CD1c-positive myeloid dendritic cell (primary cell): ENCODE data around the gene LILRA1.
A peak's percentile ranks its signal among the peaks of the same experiment; 100 is the strongest.
"Not testable (repeated sequence)": the region's sequence is repeated elsewhere in the genome, so short reads cannot be mapped to it uniquely, and the experiment has no call there.

Source experiments
- DNase-seq: peaks from one replicate; pipeline ENCODE4 v3.0.0-alpha.2; 2016; ENCODE audit errors: extremely low spot score

The LILRA1 gene

DNA sequence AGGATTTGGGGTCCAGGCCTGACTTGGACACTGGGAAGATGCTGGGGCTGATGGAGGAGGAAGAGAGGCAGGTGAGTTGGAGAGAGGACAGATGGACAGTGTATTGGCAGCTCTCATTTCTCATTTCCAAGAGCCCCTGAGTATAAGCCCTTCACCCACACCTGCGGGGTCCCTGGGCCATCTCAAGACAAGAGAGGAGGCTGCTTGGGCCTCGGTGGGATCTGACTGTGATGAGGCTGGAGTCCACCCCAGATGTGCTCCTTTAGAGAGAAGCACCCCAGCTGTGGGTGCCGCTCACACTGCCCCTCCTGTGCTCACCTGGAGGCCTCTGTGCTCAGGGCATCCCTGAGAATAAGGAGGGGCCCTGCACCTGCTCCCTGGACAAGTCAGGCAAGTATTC lies 16.1 kb upstream of the LILRA1 start:
- no peak for DNase-seq

DNA sequence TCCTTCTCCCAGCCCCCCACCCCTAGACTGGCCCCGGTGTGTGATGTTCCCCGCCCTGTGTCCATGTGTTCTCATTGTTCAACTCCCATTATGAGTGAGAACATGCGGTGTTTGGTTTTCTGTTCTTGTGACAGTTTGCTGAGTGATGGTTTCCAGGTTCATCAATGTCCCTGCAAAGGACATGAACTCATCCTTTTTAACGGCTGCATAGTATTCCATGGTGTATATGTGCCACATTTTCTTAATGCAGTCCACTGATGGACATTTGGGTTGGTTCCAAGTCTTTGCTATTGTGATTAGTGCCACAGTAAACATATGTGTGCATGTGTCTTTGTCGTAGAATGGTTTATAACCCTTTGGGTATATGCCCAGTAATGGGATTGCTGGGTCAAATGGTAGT lies 15.2 kb upstream of the LILRA1 start:
- not testable (repeated sequence) for DNase-seq

DNA sequence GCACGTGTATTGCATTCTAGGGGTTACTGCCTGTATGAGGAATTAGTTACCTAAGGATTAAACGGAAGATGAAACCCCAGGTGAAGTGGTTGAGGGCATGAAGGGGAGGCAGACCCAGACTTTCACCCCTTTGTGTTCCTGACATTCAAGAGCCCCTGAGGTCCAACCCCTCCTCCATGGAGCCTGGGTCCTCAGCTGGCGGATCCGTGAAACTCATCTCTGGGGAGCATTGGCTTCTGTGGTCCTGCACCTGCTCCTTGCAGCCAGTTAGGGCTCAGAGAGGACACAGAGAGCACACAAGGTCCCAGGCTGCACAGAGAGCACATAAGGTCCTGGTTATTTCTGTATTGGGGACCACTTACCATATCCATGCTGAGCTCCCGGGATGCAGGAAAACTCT lies 7.0 kb upstream of the LILRA1 start:
- no peak for DNase-seq

DNA sequence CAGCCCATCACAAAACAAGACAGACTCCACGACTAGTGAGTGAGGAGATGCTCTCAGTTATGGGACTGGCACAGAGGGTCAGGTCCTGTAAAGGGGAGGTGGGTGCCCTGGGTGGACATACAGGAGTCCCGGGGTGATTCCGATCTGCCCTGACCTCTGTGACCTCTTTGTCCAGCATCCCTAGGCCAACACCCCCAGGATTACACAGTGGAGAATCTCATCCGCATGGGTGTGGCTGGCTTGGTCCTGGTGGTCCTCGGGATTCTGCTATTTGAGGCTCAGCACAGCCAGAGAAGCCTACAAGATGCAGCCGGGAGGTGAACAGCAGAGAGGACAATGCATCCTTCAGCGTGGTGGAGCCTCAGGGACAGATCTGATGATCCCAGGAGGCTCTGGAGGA lies 6.4 kb upstream of the LILRA1 start:
- no peak for DNase-seq

DNA sequence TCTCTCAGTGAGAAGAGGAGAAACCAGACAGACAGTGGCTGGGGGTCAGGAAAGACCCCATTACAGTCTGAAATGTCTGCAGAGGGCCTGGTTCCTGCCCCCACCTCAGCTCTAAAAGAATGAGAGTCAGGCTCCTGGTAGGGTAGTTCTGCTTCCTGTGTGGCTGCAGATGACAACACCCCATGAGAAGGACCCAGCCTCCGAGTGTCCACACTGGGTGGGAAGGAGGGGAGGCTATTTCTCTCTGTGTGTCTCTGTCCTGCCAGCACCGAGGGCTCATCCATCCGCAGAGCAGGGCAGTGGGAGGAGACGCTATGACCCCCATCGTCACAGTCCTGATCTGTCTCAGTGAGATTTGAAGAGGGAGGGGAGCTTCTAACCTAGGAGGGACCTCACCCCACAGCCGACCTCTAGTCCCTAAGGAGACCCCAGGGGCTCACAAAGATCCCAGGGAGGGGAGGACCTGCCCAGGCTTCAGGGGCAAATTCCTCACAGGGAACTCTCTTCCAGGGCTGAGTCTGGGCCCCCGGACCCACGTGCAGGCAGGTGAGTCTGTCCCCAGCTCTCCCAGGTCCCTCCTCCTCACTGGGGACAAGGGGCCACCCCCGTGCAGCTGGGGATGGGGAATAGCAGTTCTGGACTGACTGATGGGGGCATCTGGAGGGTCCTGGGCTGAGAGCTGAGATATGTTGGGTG lies 647 bp downstream of the LILRA1 start:
- DNase-seq: peak; percentile 61

DNA sequence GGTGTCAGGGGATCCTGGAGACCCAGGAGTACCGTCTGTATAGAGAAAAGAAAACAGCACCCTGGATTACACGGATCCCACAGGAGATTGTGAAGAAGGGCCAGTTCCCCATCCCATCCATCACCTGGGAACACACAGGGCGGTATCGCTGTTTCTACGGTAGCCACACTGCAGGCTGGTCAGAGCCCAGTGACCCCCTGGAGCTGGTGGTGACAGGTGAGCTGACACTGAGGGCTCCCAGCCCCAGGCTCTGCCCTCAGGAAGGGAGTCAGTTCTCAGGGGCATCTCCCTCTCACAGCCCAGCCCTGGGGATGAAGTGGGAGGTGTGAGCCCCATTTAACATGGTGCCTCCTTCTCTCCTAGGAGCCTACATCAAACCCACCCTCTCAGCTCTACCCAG lies 1.3 kb downstream of the LILRA1 start:
- DNase-seq: no peak

DNA sequence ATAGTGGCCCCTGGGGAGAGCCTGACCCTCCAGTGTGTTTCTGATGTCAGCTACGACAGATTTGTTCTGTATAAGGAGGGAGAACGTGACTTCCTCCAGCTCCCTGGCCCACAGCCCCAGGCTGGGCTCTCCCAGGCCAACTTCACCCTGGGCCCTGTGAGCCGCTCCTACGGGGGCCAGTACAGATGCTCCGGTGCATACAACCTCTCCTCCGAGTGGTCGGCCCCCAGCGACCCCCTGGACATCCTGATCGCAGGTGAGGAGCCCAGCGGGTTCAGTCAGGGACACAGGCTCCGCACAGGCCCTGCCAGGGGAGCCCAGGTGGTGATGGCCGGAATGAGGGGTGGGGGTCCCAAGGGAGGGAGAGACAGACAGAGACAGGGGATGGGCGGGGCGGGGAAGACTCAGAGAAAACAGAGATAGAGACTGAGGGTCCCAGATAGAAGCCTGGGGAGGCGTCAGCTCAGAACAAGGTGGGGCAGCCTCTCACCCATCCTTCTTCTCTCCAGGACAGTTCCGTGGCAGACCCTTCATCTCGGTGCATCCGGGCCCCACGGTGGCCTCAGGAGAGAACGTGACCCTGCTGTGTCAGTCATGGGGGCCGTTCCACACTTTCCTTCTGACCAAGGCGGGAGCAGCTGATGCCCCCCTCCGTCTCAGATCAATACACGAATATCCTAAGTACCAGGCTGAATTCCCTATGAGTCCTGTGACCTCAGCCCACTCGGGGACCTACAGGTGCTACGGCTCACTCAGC lies 2.4 kb downstream of the LILRA1 start:
- DNase-seq: not testable (repeated sequence)

DNA sequence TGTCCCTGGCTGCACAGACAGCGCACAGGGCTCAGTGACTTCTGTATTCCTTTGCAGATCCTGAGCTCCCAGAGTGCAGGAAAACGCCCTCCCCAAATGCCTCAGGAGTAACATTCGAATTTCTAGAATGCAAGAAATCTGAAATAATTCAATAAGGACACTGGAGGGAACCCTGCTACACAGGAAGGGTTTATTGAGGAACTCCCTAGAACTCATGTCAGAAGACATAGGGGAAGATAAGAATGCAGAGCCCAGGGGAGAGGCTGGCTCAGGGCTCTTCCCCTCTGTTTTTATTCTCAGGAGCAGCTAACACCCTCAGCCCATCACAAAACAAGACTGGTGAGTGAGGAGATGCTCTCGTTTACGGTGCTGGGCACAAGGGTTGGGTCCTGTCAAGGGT lies 6.8 kb downstream of the LILRA1 start:
- peak; percentile 50 for DNase-seq

DNA sequence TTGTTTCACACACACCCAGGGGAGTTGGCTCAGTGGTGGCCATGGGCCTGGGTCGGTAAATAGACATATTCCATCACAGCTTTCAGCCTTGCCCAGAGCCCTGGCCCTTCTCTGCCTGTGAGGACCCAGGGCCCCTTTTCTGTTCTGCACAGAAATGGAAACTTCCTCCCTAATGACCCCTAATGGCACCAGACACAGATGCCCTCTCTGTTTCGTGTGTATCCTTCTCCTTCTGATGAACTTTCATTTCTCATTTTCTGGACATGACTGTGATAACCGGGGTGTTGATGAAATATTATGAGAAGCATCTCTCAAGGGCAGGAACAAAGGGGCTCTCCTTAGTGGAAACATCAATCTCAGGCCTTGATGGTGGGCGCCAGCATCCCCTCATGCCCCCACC lies 12.8 kb downstream of the LILRA1 start:
- peak; percentile 90 for DNase-seq

DNA sequence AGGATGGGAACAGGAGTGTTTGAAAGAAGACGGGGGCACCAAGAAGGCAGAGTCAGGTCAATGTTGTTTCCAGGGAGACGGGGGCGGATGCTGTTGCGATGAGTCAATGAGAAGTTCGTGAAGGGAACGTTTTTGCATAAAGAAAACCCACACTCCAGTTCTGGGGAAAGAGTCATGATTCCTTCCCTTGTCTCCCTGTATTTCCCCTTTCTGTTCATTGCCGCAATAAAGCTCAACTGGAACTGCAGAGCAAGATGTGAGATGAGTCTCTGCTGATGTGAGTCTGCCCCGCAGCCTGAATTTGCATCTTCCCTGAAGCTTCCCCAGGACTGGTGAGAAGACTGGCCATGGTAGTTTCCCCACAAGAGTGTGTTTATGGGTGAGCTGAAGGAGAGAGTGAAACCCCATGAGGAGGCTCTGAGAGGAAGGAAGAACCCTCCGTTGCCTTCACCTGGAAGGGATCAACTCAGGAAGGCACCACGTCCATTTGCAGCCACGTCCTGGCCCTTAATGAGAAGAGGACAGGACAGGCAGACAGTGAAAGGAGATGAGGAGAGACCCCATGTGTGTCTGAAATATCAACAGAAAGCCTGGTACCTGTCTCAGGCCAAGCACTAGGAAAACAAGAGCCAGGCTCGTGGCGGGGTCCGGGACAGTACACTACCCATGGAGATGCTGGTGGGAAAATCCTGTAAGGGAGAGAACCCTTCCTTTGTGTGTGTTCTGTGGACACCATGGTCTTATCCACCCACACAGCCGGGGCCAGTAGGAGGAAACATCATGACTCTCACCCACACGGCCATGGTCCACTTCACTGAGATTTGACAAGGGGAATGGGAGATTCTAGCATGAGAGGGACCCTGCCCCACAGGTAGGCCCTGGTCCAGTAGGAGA lies 13.7 kb downstream of the LILRA1 start:
- DNase-seq: peak; percentile 94

DNA sequence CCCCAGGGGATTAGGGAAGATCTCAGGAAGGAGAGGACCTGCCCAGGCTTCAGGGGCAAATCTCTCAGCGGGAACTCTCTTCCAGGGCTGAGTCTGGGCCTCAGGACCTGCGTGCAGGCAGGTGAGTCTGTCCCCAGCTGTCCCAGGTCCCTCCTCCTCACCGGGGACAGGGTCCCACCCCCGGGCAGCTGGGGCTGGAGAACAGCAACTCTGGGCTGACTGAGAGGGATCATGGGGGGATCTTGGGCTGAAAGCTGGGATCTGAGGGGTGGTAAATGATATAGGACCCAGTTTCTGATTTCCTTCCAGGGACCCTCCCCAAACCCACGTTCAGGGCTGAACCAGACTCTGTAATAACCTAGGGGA lies 14.3 kb downstream of the LILRA1 start:
- no peak for DNase-seq

DNA sequence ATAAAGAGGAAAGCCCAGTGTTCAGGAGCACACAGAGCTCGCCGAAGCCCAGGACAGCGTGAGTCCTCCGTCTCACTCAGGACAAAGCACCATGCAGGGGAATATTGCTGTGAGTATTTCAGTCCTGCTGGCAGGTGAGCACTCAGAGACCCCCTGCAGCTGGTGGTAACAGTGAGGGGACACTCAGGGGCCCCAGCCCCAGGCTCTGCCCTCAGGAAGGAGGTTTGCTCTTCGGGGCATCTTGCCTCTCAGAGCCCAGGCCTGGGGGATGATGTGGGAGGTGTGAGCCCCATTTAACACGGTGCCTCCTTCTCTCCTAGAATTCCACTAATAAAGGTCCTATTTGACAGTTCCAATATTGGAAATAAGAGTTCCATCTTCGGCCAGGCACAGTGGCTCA lies 14.8 kb downstream of the LILRA1 start:
- no peak for DNase-seq

DNA sequence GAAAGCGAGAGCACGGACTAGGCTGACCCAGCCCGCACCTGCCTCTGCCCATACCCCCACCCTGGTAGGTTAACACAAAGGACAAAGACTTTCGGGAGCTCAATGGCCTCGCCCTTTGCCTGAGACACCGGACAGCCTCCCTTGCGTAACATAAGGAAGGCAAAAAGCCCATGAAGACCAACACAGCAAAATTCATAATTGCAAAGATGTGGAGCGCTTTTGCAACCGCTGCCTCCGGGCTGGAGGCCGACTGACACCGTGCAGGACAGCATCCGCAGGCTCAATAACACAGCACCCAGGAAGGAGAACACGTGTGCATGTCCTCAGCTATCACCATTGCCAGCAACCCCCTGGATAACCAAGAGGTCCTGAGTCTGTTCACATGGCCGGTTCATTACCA lies 15.4 kb downstream of the LILRA1 start:
- peak; percentile 51 for DNase-seq

DNA sequence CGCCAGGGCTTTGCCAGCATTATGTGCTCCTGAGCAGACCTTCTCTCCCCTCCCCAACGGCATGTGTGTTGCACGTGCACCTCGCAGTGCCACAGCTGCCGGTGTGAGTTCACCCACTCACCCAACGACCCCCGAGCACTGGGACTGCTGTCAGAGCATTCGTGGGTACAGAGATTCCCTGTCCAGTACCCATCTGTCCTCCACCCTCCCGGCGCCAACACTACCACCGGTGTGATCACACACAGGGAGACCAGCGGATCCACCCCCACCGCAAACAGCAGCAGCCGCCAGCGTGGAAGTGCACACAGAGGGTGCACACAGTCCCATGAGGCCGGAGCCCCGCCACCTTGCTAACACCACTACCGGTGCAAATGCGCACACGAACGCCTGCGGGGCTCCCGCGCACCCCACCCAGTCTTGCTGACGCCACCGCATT lies 15.9 kb downstream of the LILRA1 start:
- no peak for DNase-seq

DNA sequence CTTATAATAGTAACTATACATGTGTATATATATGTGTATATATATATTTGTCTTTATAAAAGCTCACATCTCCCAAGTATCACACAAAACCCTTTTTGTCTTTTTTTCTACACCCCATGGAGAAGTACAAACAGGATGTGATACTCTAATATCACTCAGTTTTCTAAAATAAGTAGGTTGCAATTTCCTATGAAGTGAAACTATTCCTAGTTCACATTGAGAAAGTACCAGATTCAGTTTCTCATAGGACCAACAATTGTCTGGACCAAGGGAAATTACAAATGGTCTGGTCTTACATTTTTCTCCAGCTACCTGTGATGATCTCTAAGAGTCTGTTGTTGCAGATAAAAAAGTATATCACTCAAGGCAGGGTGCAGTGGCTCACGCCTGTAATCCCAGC lies 19.0 kb downstream of the LILRA1 start:
- peak; percentile 84 for DNase-seq

DNA sequence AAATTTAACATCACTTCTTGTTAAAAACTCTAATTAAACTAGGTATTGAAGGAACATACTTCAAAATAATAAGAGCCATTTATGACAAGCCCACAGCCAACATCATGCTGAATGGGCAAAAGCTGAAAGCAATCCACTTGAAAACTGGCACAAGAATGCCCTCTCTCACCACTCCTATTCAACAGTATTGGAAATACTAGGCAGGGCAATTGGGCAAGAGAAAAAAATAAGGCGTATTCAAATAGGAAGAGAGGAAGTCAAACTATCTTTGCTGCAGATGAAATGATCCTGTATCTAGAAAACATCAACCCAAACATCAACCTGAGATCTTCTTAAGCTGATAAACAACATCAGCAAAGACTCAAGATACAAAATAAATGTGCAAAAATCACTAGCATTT lies 21.3 kb downstream of the LILRA1 start:
- peak; percentile 48 for DNase-seq

DNA sequence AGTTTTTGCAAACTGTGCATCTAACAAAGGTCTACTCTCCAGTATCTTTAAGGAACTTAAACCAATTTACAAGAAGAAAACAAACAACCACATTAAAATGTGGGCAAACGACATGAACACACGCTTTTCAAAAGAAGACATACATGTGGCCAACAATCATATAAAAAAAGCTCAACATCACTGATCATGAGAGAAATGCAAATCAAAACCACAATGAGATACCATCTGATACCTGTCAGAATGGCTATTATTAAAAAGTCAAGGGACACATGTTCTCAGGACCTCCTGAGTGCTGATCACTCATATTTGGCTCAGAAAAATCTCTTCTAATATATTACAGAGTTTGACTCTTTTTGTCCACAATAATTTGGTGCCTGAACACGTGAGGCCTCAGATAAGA lies 22.6 kb downstream of the LILRA1 start:
- no peak for DNase-seq

DNA sequence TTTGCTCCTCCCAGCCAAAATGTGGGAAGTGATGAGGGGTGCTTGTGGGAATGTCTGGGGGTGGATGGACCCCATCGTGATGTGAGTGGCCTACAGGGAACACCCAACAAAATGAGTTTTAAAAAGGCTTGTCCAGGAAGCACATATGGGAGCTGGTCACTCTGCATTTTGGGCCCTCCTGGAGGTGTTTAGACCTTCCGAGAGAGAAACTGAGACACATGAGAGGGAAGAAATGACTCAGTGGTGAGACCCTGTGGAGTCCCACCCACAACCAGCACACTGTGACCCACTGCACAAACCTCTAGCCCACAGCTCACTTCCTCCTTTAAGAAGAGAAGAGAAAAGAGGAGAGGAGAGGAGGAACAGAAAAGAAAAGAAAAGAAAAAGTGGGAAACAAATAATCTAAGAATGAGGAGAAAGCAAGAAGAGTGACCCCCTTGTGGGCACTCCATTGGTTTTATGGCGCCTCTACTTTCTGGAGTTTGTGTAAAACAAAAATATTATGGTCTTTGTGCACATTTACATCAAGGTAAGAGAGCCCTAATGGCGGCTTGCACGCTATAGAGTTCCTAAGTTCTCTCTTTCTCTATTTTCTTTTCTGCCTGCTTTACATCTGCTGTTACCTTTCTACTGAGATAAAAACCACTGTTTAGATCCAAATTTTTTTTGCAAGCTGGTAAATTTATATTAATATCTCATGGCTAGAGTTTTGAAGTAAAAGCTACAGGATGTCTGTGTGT lies 23.6 kb downstream of the LILRA1 start:
- peak; percentile 70 for DNase-seq

DNA sequence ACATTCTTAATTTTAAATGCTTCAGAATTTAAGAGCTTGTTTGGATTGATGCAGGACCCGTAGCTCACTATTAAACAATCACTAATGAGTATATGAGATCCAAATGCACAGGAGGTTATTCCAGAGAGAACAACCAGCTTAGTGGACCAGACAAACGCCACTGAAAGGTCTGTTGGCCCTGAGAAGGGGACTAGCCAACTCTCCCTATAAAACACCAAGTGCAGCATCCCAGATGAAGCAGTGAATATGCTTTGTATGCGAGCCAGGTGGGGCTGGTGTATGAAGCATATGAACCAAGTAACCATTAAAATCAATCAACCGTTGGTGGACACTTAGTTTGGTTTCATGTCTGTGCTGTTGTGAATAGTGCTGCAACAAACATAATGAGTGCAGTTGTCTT lies 27.0 kb downstream of the LILRA1 start:
- no peak for DNase-seq

DNA sequence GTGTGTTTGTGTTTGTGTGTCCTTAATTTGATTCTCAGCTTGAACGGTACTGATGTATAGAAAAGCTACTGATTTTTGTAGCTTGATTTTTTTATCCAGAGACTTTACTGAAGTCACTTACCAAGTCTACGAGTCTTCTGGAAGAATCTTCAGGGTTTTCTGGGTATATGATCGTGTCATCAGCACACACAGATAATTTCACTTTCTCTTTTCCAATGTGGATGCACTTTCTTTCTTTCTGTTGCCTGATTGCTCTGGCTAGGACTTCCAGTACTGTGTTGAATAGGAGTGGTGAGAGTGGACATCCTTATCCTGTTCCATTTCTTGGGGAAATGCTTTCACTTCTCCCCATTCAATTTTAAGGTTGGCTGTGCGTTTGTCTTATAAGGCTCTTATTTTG lies 29.0 kb downstream of the LILRA1 start:
- no peak for DNase-seq

DNA sequence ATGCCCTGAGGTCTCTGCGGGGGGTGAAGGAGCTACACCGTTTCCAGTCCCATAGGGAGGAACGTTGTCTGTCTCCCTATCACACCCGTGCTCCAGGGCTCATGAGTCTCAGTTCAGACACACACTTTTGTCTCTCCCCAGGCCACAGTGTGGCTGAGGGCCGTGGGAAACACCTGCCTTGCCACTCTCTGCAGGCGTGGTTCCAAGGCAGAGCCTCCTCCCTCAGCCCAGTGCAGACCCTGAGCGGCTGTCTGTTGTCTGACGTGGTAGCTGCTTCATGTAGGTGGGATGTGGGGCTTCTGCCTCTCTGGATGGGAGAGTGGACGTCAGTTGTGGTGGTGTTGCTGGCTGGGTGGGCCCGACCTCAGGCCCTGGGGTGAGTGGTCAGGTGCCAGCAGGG lies 30.8 kb downstream of the LILRA1 start:
- DNase-seq: not testable (repeated sequence)
